ENCODE results near the gene RPS15.
"Not testable (repeated sequence)": the region's sequence is repeated elsewhere in the genome, so short reads cannot be mapped to it uniquely, and the experiment has no call there.

The RPS15 gene

GRCh38 chr19:1437609-1438008 lies 587 bp upstream of the RPS15 start:
- H3K4me3 ChIP-seq (ENCODE audit: low read length, poor library complexity, severe bottlenecking): no peak overlapping the region
- no peak overlapping the region for H3K9ac ChIP-seq (ENCODE audit: low read depth, low read length, poor library complexity, severe bottlenecking)
- peaks cover 9% of the 10 kb centered on the region for H3K27me3 ChIP-seq (ENCODE audit: insufficient read depth, low read length, poor library complexity, severe bottlenecking)
- H3F3A ChIP-seq (ENCODE audit: low read depth): no peaks in the 10 kb centered on the region
- peaks cover 43% of the 10 kb centered on the region for H4K20me1 ChIP-seq (ENCODE audit: insufficient read depth, low read length, poor library complexity, severe bottlenecking)
- H3K79me2 ChIP-seq (ENCODE audit: insufficient read depth, low read length): peaks cover 44% of the 10 kb centered on the region
- H3K4me2 ChIP-seq (ENCODE audit: low read depth, low read length, poor library complexity, severe bottlenecking): no peak overlapping the region
- peaks cover 47% of the 10 kb centered on the region for H3K36me3 ChIP-seq (ENCODE audit: insufficient read depth, low read length)
- H3K9me2 ChIP-seq (replicated peaks; ENCODE audit: low read depth, low read length): no peaks in the 10 kb centered on the region
- peaks cover 18% of the 10 kb centered on the region for H3K4me1 ChIP-seq (ENCODE audit: insufficient read depth, low read length, poor library complexity, severe bottlenecking)
- H2AFZ ChIP-seq (ENCODE audit: low read length): no peak overlapping the region
- TF ChIP-seq EZH2phosphoT487 (IDR thresholded peaks at IDR 0.05; ENCODE audit: borderline replicate concordance) (no peak), CTCF (conservative IDR thresholded peaks at IDR 0.05; ENCODE audit: low read length) (no peak)
- no peaks in the 10 kb centered on the region for H3K9me3 ChIP-seq (ENCODE audit: insufficient read depth, low read depth, low read length)

GRCh38 chr19:1438933-1439354 lies 748 bp downstream of the RPS15 start:
- peaks cover 46% of the 10 kb centered on the region for H3K79me2 ChIP-seq (ENCODE audit: insufficient read depth, low read length)
- peaks cover 9% of the 10 kb centered on the region for H3K27me3 ChIP-seq (ENCODE audit: insufficient read depth, low read length, poor library complexity, severe bottlenecking)
- peak overlapping the region; percentile 99 for H3K4me2 ChIP-seq (ENCODE audit: low read depth, low read length, poor library complexity, severe bottlenecking)
- H3K36me3 ChIP-seq (ENCODE audit: insufficient read depth, low read length): peaks cover 36% of the 10 kb centered on the region
- peak overlapping the region; percentile 97 for H3K9ac ChIP-seq (ENCODE audit: low read depth, low read length, poor library complexity, severe bottlenecking)
- H4K20me1 ChIP-seq (ENCODE audit: insufficient read depth, low read length, poor library complexity, severe bottlenecking): peaks cover 44% of the 10 kb centered on the region
- H3K4me3 ChIP-seq (ENCODE audit: low read length, poor library complexity, severe bottlenecking): peak overlapping the region; percentile 100
- no peak overlapping the region for H2AFZ ChIP-seq (ENCODE audit: low read length)
- H3K9me2 ChIP-seq (replicated peaks; ENCODE audit: low read depth, low read length): no peaks in the 10 kb centered on the region
- H3F3A ChIP-seq (ENCODE audit: low read depth): peaks cover 2% of the 10 kb centered on the region; the same call in 1 of the 2 replicates
- TF ChIP-seq CTCF (conservative IDR thresholded peaks at IDR 0.05; ENCODE audit: low read length) (no peak), EZH2phosphoT487 (IDR thresholded peaks at IDR 0.05; ENCODE audit: borderline replicate concordance) (no peak)
- H3K4me1 ChIP-seq (ENCODE audit: insufficient read depth, low read length, poor library complexity, severe bottlenecking): peaks cover 21% of the 10 kb centered on the region
- H3K9me3 ChIP-seq (ENCODE audit: insufficient read depth, low read depth, low read length): no peaks in the 10 kb centered on the region

GRCh38 chr19:1439525-1440417 lies 1.6 kb downstream of the RPS15 start:
- Histone ChIP-seq H3K36me3 (ENCODE audit: insufficient read depth, low read length) (peaks cover 32% of the 10 kb centered on the region), H3K79me2 (ENCODE audit: insufficient read depth, low read length) (peaks cover 46% of the 10 kb centered on the region), H3K9ac (ENCODE audit: low read depth, low read length, poor library complexity, severe bottlenecking) (peak overlapping the region; percentile 97), H3K4me2 (ENCODE audit: low read depth, low read length, poor library complexity, severe bottlenecking) (peak overlapping the region; percentile 99), H3K4me1 (ENCODE audit: insufficient read depth, low read length, poor library complexity, severe bottlenecking) (peaks cover 27% of the 10 kb centered on the region), H4K20me1 (ENCODE audit: insufficient read depth, low read length, poor library complexity, severe bottlenecking) (peaks cover 48% of the 10 kb centered on the region), H3K4me3 (ENCODE audit: low read length, poor library complexity, severe bottlenecking) (peak overlapping the region; percentile 100)
- not testable (repeated sequence) for H2AFZ ChIP-seq (ENCODE audit: low read length); H3K27me3 ChIP-seq (ENCODE audit: insufficient read depth, low read length, poor library complexity, severe bottlenecking); H3K9me2 ChIP-seq (replicated peaks; ENCODE audit: low read depth, low read length); H3F3A ChIP-seq (ENCODE audit: low read depth); H3K9me3 ChIP-seq (ENCODE audit: insufficient read depth, low read depth, low read length)
